ENCODE data around the gene SRCAP.
"Not testable (repeated sequence)": the region's sequence is repeated elsewhere in the genome, so short reads cannot be mapped to it uniquely, and the experiment has no call there.

SRCAP gene

DNA sequence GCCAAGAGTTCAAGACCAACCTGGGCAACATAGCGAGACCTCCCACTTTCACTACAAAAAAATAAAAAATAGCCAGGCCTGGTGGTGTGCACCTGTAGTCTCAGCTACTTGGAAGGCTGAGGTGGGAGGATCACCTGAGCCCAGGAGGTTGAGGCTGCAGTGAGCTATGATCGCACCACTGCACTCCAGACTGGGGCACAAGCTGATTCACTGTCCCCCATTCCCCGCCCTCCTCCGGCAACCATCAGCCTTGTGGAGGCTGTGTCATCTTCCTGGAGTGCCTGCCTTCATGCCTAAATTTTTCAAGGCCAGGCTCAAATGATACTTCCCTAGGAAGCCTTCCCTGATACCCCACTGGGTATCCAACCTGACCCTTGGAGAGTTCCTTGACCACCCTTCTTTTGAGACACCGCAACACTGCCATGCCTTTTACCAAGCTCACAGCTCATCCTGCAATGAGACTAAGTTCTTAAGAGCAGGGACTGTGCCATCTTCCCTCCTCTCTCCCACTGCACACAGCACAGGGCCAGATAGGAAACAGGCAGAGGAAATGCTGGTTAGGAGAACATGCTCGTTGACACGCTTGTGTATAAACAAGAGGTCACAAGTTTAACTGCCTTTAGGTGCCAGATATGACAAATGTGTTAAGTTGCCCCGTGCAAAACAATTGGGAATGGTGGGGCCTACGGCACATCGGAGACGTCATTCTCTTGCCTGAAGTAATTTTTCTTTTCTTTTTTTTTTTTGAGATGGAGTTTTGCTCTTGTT, 3.9 kb upstream of the SRCAP start:
- Mint-ChIP-seq H3K4me3 (no peak overlapping the region), H3K27ac (ENCODE audit: low read depth) (no peak overlapping the region), H3K27me3 (no peaks in the 10 kb centered on the region), H3K36me3 (ENCODE audit: insufficient read depth) (peaks cover 24% of the 10 kb centered on the region), H3K9me3 (no peaks in the 10 kb centered on the region), H3K4me1 (peaks cover 36% of the 10 kb centered on the region)
- no peak for DNase-seq (ENCODE audit: low spot score in 2 of 2)
- ATAC-seq (replicated peaks; ENCODE audit: extremely low read depth, poor library complexity, severe bottlenecking): no peak

DNA sequence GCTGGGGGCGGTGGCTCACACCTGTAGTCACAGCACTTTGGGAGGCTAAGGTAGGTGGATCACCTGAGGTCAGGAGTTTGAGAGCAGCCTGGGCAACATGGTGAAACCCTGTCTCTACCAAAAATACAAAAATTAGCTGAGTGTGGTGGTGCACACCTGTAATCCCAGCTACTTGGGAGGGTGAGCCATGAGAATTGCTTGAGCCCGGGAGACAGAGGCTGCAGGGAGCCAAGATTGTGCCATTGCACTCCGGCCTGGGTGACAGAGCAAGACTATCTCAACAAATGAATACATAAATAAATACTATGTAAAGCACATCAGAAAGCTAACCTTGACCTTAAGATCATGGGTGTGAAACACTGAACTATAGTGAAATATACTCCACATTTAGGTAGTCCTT, 2.3 kb upstream of the SRCAP start:
- peaks cover 37% of the 10 kb centered on the region for H3K4me1 Mint-ChIP-seq
- not testable (repeated sequence) for H3K9me3 Mint-ChIP-seq; ATAC-seq (replicated peaks; ENCODE audit: extremely low read depth, poor library complexity, severe bottlenecking); H3K27me3 Mint-ChIP-seq; H3K4me3 Mint-ChIP-seq; DNase-seq (ENCODE audit: low spot score in 2 of 2); H3K27ac Mint-ChIP-seq (ENCODE audit: low read depth)
- H3K36me3 Mint-ChIP-seq (ENCODE audit: insufficient read depth): peaks cover 37% of the 10 kb centered on the region

DNA sequence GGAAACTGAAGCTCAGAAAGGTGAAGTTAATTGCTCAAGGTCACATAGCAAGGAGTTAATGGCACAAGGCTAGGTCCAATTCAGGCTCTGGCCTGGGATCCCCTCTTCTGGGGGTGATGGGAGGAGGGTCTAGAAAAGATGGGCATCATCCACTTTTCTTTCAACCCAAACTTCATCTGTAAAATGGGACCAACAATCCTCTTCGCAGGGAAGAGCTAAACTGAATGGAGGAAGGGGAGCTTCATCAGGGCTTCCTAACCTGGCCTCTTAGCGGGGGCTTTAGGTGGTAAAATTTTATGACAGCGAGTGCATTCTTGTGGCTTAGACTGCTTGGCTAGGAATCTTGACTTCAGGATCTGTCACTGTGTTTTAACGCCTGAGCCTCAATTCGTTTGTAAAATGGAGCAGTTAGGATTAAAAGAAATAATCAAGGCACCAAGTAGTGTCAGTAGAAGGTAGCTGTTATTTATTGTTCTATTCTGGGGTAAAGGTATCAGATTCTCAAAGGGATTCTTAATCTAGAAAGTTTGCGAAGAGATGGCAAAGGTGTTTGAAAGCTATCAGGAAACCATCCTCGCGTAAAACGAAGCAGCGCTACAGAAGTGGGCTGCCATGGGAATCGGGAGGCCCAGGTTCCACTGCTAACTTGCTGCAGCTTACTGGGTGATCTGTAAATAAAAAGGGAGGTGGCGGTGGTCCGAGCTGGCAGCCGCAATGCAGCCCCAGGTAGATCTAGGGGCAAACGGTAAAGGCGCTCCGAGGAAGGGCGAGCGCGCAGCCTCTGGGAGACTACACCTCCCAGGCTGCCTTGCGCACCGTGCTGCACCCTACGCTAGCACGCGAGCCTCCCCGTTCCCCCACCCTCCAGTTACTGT, 1.5 kb upstream of the SRCAP start:
- ATAC-seq (replicated peaks; ENCODE audit: extremely low read depth, poor library complexity, severe bottlenecking): peak; percentile 90
- Mint-ChIP-seq H3K27me3 (no peaks in the 10 kb centered on the region), H3K4me3 (peak overlapping the region; percentile 96), H3K27ac (ENCODE audit: low read depth) (peak overlapping the region; percentile 100), H3K9me3 (no peaks in the 10 kb centered on the region), H3K4me1 (peaks cover 36% of the 10 kb centered on the region), H3K36me3 (ENCODE audit: insufficient read depth) (peaks cover 45% of the 10 kb centered on the region)
- no peak for DNase-seq (ENCODE audit: low spot score in 2 of 2)

DNA sequence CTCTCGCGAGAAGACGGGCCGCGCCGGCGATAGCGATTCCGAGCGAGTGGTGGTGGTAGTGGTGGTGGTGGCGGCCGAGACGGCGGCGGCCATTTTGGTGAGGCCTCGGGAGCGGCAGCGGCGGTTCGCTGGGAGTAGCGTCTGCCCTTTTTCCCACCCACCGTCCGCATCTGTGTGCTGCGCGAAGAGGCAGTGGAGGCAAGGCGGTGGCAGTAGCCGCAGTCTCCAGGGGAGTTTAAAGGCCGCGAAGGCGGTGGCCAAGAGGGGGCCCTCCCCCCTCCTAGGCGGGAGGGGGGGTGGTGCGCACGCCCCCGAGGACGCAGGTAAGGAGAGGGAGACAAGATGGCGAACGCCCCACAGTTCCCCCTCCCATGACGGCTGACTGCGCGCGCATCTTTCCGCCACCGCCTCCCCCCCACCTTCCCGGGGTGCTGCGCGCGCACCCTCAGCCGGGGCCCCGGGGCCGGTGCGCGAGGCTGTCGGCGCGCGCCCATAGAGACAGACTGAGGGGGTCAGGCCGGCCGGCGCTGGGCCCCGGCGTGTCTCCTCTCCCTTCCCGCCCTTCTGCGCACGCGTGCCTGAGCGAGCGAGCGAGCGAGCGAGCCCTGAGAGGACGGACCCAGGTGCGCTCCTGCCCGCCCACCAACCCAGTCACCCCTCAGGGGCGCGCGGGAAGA, 694 bp upstream of the SRCAP start:
- Mint-ChIP-seq H3K9me3 (no peaks in the 10 kb centered on the region), H3K27ac (ENCODE audit: low read depth) (peak overlapping the region; percentile 100), H3K4me3 (peak overlapping the region; percentile 96), H3K27me3 (no peaks in the 10 kb centered on the region), H3K36me3 (ENCODE audit: insufficient read depth) (peaks cover 51% of the 10 kb centered on the region), H3K4me1 (peaks cover 32% of the 10 kb centered on the region)
- ATAC-seq (replicated peaks; ENCODE audit: extremely low read depth, poor library complexity, severe bottlenecking): peak; percentile 70
- peak; percentile 97 to 99 for DNase-seq (ENCODE audit: low spot score in 2 of 2)

DNA sequence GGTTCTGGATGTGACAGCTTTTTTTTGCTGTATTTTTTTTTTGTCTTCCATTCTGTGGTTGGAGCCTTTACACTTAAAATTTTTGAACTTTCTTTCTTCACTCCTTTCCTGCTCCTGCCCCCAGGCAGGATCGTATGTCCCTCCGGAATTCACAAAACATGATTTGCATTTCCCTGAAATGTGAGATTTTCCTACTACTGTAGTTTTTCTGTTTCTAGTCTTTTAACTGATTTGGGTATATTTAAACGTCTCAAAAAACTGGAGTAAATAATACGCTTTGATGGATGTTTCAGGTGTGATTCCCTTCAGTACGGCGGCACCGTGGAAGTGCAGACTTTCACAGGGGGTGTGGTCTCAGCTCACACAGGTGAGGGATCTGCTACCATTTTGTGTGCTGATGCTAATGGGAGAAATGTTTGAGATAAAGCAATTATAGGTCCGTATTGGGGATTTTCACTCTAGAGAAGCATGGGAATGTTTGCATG, 686 bp downstream of the SRCAP start:
- Mint-ChIP-seq H3K27me3 (no peaks in the 10 kb centered on the region), H3K27ac (ENCODE audit: low read depth) (peak overlapping the region; percentile 100), H3K4me1 (peaks cover 26% of the 10 kb centered on the region), H3K9me3 (no peaks in the 10 kb centered on the region), H3K36me3 (ENCODE audit: insufficient read depth) (peaks cover 59% of the 10 kb centered on the region), H3K4me3 (peak overlapping the region; percentile 96)
- DNase-seq (ENCODE audit: low spot score in 2 of 2) (no peak), ATAC-seq (replicated peaks; ENCODE audit: extremely low read depth, poor library complexity, severe bottlenecking) (no peak)

DNA sequence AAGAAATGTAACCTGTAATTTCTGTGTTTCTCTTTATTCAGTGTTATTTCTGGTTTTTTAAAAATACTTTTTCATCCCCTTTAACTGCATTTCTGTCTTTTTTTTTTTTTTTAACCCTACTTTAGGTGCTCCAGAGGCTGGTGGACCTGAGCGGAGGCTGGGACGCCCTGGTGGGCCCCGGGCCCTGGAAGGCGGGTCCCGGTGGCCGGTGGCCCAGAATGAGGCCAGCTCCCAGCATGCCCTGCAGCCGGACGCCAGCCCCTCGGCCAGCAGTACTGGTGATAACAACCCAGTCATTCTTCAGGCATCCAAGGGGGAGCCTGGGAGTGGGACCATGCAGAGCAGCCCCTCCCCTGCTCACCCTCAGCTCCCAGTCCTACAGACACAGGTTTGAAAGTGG, 1.5 kb downstream of the SRCAP start:
- ATAC-seq (replicated peaks; ENCODE audit: extremely low read depth, poor library complexity, severe bottlenecking) (no peak), DNase-seq (ENCODE audit: low spot score in 2 of 2) (no peak)
- Mint-ChIP-seq H3K36me3 (ENCODE audit: insufficient read depth) (peaks cover 63% of the 10 kb centered on the region), H3K4me3 (peak overlapping the region; percentile 96), H3K27ac (ENCODE audit: low read depth) (no peak overlapping the region), H3K27me3 (no peaks in the 10 kb centered on the region), H3K9me3 (no peaks in the 10 kb centered on the region), H3K4me1 (peaks cover 26% of the 10 kb centered on the region)

DNA sequence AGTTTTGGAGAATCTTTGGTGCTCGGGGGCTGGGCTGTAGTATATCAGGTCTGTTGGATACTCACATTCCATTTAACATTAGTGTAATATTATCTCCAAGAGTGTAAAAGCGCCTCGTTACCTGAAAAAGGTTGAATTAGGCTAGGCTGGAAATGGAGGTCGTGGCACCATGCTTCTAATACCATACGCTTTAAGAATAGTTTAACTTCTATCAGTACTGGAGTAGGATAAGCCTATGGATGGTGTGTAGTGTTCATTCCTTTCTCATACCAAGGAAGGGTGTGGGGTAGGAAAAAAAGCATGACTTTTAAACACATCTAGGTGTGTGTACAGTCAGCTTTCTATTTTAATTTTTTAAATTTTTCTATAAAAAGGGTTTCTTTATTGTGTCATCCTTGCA, 2.0 kb downstream of the SRCAP start:
- H3K4me3 Mint-ChIP-seq: no peak overlapping the region

DNA sequence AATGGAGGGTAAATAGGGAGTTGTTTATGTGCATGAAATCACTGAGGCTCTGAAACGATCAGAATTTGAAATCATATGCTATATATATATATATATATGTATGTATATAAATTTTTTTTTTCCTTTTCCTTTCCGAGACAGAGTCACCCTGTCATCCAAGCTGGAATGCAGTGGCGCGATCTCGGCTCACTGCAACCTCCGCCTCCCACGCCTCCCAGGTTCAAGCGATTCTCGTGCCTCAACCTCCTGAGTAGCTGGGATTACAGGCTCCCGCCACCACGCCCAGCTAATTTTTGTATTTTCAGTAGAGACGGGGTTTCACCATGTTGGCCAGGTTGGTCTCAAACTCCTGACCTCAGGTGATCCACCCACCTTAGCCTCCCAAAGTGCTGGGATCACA, 4.1 kb downstream of the SRCAP start:
- not testable (repeated sequence) for DNase-seq (ENCODE audit: low spot score in 2 of 2); H3K27me3 Mint-ChIP-seq; H3K9me3 Mint-ChIP-seq; H3K4me3 Mint-ChIP-seq; ATAC-seq (replicated peaks; ENCODE audit: extremely low read depth, poor library complexity, severe bottlenecking)
- H3K36me3 Mint-ChIP-seq (ENCODE audit: insufficient read depth): peaks cover 79% of the 10 kb centered on the region
- H3K27ac Mint-ChIP-seq (ENCODE audit: low read depth): peak overlapping the region; percentile 41
- peaks cover 17% of the 10 kb centered on the region for H3K4me1 Mint-ChIP-seq

More for the DNA sequence above, 2.0 kb downstream of the SRCAP start:
- no peak for DNase-seq (ENCODE audit: low spot score in 2 of 2)
- Mint-ChIP-seq H3K4me1 (peaks cover 26% of the 10 kb centered on the region), H3K27me3 (no peaks in the 10 kb centered on the region), H3K9me3 (no peaks in the 10 kb centered on the region), H3K27ac (ENCODE audit: low read depth) (no peak overlapping the region), H3K36me3 (ENCODE audit: insufficient read depth) (peaks cover 66% of the 10 kb centered on the region)
- ATAC-seq (replicated peaks; ENCODE audit: extremely low read depth, poor library complexity, severe bottlenecking): no peak

DNA sequence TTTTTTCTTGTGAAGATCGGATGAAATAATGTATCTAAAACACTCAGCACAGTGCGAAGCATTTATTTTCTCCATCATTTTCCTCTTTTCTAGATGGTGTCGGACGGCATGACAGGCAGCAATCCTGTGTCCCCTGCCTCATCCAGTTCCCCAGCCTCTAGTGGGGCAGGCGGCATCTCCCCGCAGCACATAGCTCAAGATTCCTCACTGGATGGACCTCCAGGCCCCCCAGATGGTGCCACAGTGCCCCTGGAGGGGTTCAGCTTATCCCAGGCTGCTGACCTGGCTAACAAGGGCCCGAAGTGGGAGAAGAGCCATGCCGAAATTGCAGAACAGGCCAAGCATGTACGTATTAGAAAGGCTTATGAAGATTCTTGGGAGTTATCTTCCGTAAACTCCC, 5.0 kb downstream of the SRCAP start:
- Mint-ChIP-seq H3K27ac (ENCODE audit: low read depth) (no peak overlapping the region), H3K36me3 (ENCODE audit: insufficient read depth) (peaks cover 82% of the 10 kb centered on the region), H3K4me1 (peaks cover 13% of the 10 kb centered on the region), H3K9me3 (no peaks in the 10 kb centered on the region), H3K27me3 (no peaks in the 10 kb centered on the region), H3K4me3 (no peak overlapping the region)
- no peak for ATAC-seq (replicated peaks; ENCODE audit: extremely low read depth, poor library complexity, severe bottlenecking)
- DNase-seq (ENCODE audit: low spot score in 2 of 2): no peak

DNA sequence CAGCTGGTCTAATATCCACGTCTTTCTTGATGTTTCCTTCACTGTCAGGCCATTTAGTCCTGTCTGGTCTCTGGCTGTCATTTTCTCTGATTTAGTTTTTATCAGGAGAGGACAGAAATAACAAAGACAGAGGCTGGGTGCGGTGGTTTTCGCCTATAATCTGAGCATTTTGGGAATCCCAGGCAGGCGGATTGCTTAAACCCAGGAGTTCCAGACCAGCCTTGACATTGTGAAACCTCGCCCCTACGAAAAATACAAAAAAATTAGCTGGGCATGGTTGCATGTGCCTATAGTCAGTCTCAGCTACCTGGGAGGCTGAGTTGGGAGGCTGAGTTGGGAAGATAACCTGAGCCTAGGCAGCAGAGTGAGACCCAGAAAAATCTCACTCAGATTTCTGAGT, 7.1 kb downstream of the SRCAP start:
- Mint-ChIP-seq H3K4me1 (peaks cover 9% of the 10 kb centered on the region), H3K36me3 (ENCODE audit: insufficient read depth) (peaks cover 83% of the 10 kb centered on the region)
- no peak for ATAC-seq (replicated peaks; ENCODE audit: extremely low read depth, poor library complexity, severe bottlenecking)

DNA sequence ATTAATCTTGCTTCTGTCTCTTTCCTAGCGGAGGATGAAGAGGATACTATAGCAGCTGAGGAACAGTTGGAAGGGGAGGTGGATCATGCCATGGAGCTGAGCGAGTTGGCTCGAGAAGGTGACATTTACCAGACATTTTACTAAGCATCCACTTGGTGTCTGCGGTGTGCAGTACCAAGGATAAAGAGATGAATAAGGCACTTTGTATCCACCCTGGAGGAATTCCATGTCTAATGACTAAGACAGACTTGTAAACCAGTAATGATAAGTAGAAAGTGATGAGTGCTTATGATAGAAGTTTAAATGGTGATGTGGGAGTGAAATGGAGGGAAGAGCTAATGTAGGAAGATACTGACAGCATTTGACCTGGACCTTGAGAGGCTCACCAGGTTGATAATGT, 12.0 kb downstream of the SRCAP start:
- Mint-ChIP-seq H3K27me3 (no peaks in the 10 kb centered on the region), H3K36me3 (ENCODE audit: insufficient read depth) (peaks cover 89% of the 10 kb centered on the region), H3K4me3 (no peak overlapping the region), H3K27ac (ENCODE audit: low read depth) (no peak overlapping the region), H3K4me1 (peaks cover 22% of the 10 kb centered on the region), H3K9me3 (no peaks in the 10 kb centered on the region)
- ATAC-seq (replicated peaks; ENCODE audit: extremely low read depth, poor library complexity, severe bottlenecking) (no peak), DNase-seq (ENCODE audit: low spot score in 2 of 2) (no peak)

More for the DNA sequence above, 7.1 kb downstream of the SRCAP start:
- no peak for DNase-seq (ENCODE audit: low spot score in 2 of 2)
- Mint-ChIP-seq H3K27ac (ENCODE audit: low read depth) (no peak overlapping the region), H3K27me3 (no peaks in the 10 kb centered on the region), H3K4me3 (no peak overlapping the region), H3K9me3 (no peaks in the 10 kb centered on the region)

DNA sequence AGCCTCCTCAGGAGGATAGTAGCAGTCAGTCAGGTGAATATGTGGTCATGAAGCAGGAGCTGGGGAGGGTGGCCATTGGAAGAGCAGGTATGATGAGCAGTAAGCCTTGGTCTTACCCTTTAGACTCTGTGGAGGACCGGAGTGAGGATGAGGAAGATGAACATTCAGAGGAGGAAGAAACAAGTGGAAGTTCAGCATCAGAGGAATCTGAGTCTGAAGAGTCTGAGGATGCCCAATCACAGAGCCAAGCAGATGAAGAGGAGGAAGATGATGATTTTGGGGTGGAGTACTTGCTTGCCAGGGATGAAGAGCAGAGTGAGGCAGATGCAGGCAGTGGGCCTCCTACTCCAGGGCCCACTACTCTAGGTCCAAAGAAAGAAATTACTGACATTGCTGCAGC, 12.7 kb downstream of the SRCAP start:
- H3K27me3 Mint-ChIP-seq: no peaks in the 10 kb centered on the region
- H3K9me3 Mint-ChIP-seq: no peaks in the 10 kb centered on the region
- H3K36me3 Mint-ChIP-seq (ENCODE audit: insufficient read depth): peaks cover 92% of the 10 kb centered on the region
- ATAC-seq (replicated peaks; ENCODE audit: extremely low read depth, poor library complexity, severe bottlenecking) (no peak), DNase-seq (ENCODE audit: low spot score in 2 of 2) (no peak)
- H3K27ac Mint-ChIP-seq (ENCODE audit: low read depth): peak overlapping the region; percentile 58
- peaks cover 30% of the 10 kb centered on the region for H3K4me1 Mint-ChIP-seq
- no peak overlapping the region for H3K4me3 Mint-ChIP-seq
